H7 (cell line): Measurements from ENCODE around the gene STN1. TPM values are rescaled to one million over a fixed set of nuclear protein-coding genes. Genes with fewer than 3 reads are reported as not detected.
"Not testable (repeated sequence)": the region's sequence is repeated elsewhere in the genome, so short reads cannot be mapped to it uniquely, and the experiment has no call there.

Source experiments
- DNase-seq: peaks from one replicate; pipeline ENCODE4 v3.0.0; 2012
- H3K27me3 ChIP-seq: 2 replicates; pipeline ENCODE4 v1.6.0; 2011; ENCODE audit warnings: mild to moderate bottlenecking, low read length; ENCODE audit not compliant: control insufficient read depth, insufficient read depth
- H3K36me3 ChIP-seq: replicated peaks from 2 replicates; pipeline ENCODE4 v1.5.1; 2011; ENCODE audit warnings: low read length; ENCODE audit not compliant: control insufficient read depth, insufficient read depth
- H3K4me3 ChIP-seq: 2 replicates; pipeline ENCODE4 v1.5.1; 2011; ENCODE audit warnings: low read depth, mild to moderate bottlenecking, control low read depth, low read length, moderate library complexity; ENCODE audit not compliant: insufficient read depth
- total RNA-seq: library from RNA; depleted of rRNA; stranded (reverse); fragments of >200 nt; shearing (Covaris generic); gene quantifications from 2 replicates; pipeline ENCODE4 v1.2.3, GENCODE V29; 2014

Gene STN1
- total RNA-seq, 1 experiment from 2014 or later, result 24.0 TPM

- peaks cover 23% of the 10 kb centered on the region for H3K27me3 ChIP-seq
- H3K4me3 ChIP-seq, result peak overlapping the region; percentile 74
- no peaks in the 10 kb centered on the region for H3K36me3 ChIP-seq
- peak; percentile 77 for DNase-seq
Observed at GRCh38 chr10:103854686-103855391, 63.1 kb downstream of the STN1 start.

- peaks cover 23% of the 10 kb centered on the region for H3K27me3 ChIP-seq
- H3K36me3 ChIP-seq, result no peaks in the 10 kb centered on the region
- H3K4me3 ChIP-seq, result peak overlapping the region; percentile 74
- peak; percentile 75 for DNase-seq
Observed at GRCh38 chr10:103854265-103854685, 63.7 kb downstream of the STN1 start.

GRCh38 chr10:103853428-103854264 is 64.3 kb downstream of the STN1 start:
- no peak overlapping the region for H3K4me3 ChIP-seq
- H3K36me3 ChIP-seq, result no peaks in the 10 kb centered on the region
- DNase-seq, result no peak
- peaks cover 23% of the 10 kb centered on the region for H3K27me3 ChIP-seq

- Histone ChIP-seq H3K4me3 (no peak overlapping the region), H3K36me3 (no peaks in the 10 kb centered on the region), H3K27me3 (peaks cover 23% of the 10 kb centered on the region)
- DNase-seq, result no peak
Observed at GRCh38 chr10:103852856-103853255, 65.1 kb downstream of the STN1 start.

- Histone ChIP-seq H3K27me3 (peaks cover 23% of the 10 kb centered on the region), H3K4me3 (no peak overlapping the region)
Observed at GRCh38 chr10:103852189-103852711, 65.7 kb downstream of the STN1 start.

GRCh38 chr10:103851261-103851660 is 66.7 kb downstream of the STN1 start:
- Histone ChIP-seq H3K36me3 (no peaks in the 10 kb centered on the region), H3K4me3 (no peak overlapping the region), H3K27me3 (peaks cover 17% of the 10 kb centered on the region)
- no peak for DNase-seq

More at GRCh38 chr10:103852189-103852711, 65.7 kb downstream of the STN1 start:
- DNase-seq, result no peak
- no peaks in the 10 kb centered on the region for H3K36me3 ChIP-seq

- H3K27me3 ChIP-seq, result peaks cover 15% of the 10 kb centered on the region
- no peak overlapping the region for H3K4me3 ChIP-seq
- no peak for DNase-seq
- H3K36me3 ChIP-seq, result no peaks in the 10 kb centered on the region
Observed at GRCh38 chr10:103850572-103850895, 67.5 kb downstream of the STN1 start.

- H3K36me3 ChIP-seq, result no peaks in the 10 kb centered on the region
- no peak for DNase-seq
Observed at GRCh38 chr10:103849880-103850571, 68.0 kb downstream of the STN1 start.

GRCh38 chr10:103849212-103849877 is 68.6 kb downstream of the STN1 start:
- no peaks in the 10 kb centered on the region for H3K36me3 ChIP-seq
- peaks cover 7% of the 10 kb centered on the region; the same call in 1 of the 2 replicates for H3K27me3 ChIP-seq
- no peak overlapping the region for H3K4me3 ChIP-seq
- no peak for DNase-seq

More at GRCh38 chr10:103849880-103850571, 68.0 kb downstream of the STN1 start:
- Histone ChIP-seq H3K27me3 (peaks cover 14% of the 10 kb centered on the region), H3K4me3 (no peak overlapping the region)

- Histone ChIP-seq H3K36me3 (no peaks in the 10 kb centered on the region), H3K4me3 (no peak overlapping the region), H3K27me3 (no peaks in the 10 kb centered on the region)
- peak; percentile 75 for DNase-seq
Observed at GRCh38 chr10:103847909-103848468, 70.0 kb downstream of the STN1 start.

GRCh38 chr10:103847346-103847745 is 70.6 kb downstream of the STN1 start:
- H3K27me3 ChIP-seq, result no peaks in the 10 kb centered on the region
- no peaks in the 10 kb centered on the region for H3K36me3 ChIP-seq
- no peak overlapping the region for H3K4me3 ChIP-seq
- no peak for DNase-seq

GRCh38 chr10:103845972-103846371 is 72.0 kb downstream of the STN1 start:
- Histone ChIP-seq H3K36me3 (no peaks in the 10 kb centered on the region), H3K4me3 (no peak overlapping the region), H3K27me3 (no peaks in the 10 kb centered on the region)
- no peak for DNase-seq

- H3K27me3 ChIP-seq, H3K36me3 ChIP-seq, DNase-seq, H3K4me3 ChIP-seq: not testable (repeated sequence)
Observed at GRCh38 chr10:103845346-103845745, 72.6 kb downstream of the STN1 start.
